NCI-H510A (cell line): ENCODE data around the gene SFSWAP.
A peak's percentile ranks its signal among the peaks of the same experiment; 100 is the strongest.
"Not testable (repeated sequence)": the region's sequence is repeated elsewhere in the genome, so short reads cannot be mapped to it uniquely, and the experiment has no call there.

Experiments
- DNase-seq: peaks from one replicate; lab custom pipeline; 2025; lab: John Stamatoyannopoulos, UW

SFSWAP gene

GRCh38 chr12:131789638-131790037, 78.7 kb downstream of the SFSWAP start:
- DNase-seq: no peak

GRCh38 chr12:131793243-131794022, 82.5 kb downstream of the SFSWAP start:
- DNase-seq: no peak

- DNase-seq: no peak
Observed at GRCh38 chr12:131794061-131794460, 83.2 kb downstream of the SFSWAP start.

- DNase-seq: no peak
Observed at GRCh38 chr12:131794573-131794972, 83.7 kb downstream of the SFSWAP start.

- no peak for DNase-seq
Observed at GRCh38 chr12:131795064-131795463, 84.2 kb downstream of the SFSWAP start.

- DNase-seq: peak; percentile 46
Observed at GRCh38 chr12:131795690-131796410, 85.0 kb downstream of the SFSWAP start.

GRCh38 chr12:131796411-131796736, 85.5 kb downstream of the SFSWAP start:
- no peak for DNase-seq

- no peak for DNase-seq
Observed at GRCh38 chr12:131796754-131797587, 86.1 kb downstream of the SFSWAP start.

- no peak for DNase-seq
Observed at GRCh38 chr12:131797588-131797934, 86.7 kb downstream of the SFSWAP start.

GRCh38 chr12:131799195-131799594, 88.3 kb downstream of the SFSWAP start:
- DNase-seq: no peak

- DNase-seq: no peak
Observed at GRCh38 chr12:131799828-131800593, 89.1 kb downstream of the SFSWAP start.

GRCh38 chr12:131800594-131801135, 89.8 kb downstream of the SFSWAP start:
- no peak for DNase-seq

- DNase-seq: no peak
Observed at GRCh38 chr12:131801254-131801866, 90.5 kb downstream of the SFSWAP start.

- DNase-seq: no peak
Observed at GRCh38 chr12:131803961-131804521, 93.2 kb downstream of the SFSWAP start.

GRCh38 chr12:131805421-131805820, 94.5 kb downstream of the SFSWAP start:
- no peak for DNase-seq

- no peak for DNase-seq
Observed at GRCh38 chr12:131806674-131807073, 95.8 kb downstream of the SFSWAP start.

- DNase-seq: no peak
Observed at GRCh38 chr12:131808744-131809371, 98.0 kb downstream of the SFSWAP start.

GRCh38 chr12:131809476-131810254, 98.8 kb downstream of the SFSWAP start:
- DNase-seq: not testable (repeated sequence)

GRCh38 chr12:131810726-131811125, 99.8 kb downstream of the SFSWAP start:
- no peak for DNase-seq

- DNase-seq: no peak
Observed at GRCh38 chr12:131815131-131815530, 104.2 kb downstream of the SFSWAP start.
